CD8-positive, alpha-beta memory T cell (primary cell): ENCODE measurements around the gene NFE2L2. TPM values are rescaled to one million over a fixed set of nuclear protein-coding genes. Genes with fewer than 3 reads are reported as not detected.

ENCODE experiments used
- CTCF ChIA-PET: fragments of 350-600 bp; sonication (Branson Sonifier 250); formaldehyde crosslinking; loops from one replicate; lab custom pipeline; 2021; ENCODE audit warnings: antibody characterized with exemption; lab: Charles Lee
- POLR2A ChIA-PET: fragments of 350-600 bp; sonication (Branson Sonifier 250); formaldehyde crosslinking; loops from one replicate; lab custom pipeline; 2021; ENCODE audit warnings: antibody characterized with exemption; lab: Charles Lee
- DNase-seq, 5 donors: peaks; one replicate each; pipeline versions ENCODE4 v3.0.0 to v3.0.0-alpha.2; 2020 to 2022; ENCODE audit warnings: mixed read lengths in 1 of 5
- H3K27ac ChIP-seq: one replicate; pipeline ENCODE4 v1.7.0; 2013; ENCODE audit warnings: low read depth, mild to moderate bottlenecking, low read length, moderate library complexity
- H3K27me3 ChIP-seq: 2 replicates; pipeline ENCODE4 v1.7.0; 2013; ENCODE audit warnings: low read length, mild to moderate bottlenecking; ENCODE audit not compliant: insufficient read depth, poor library complexity, severe bottlenecking
- H3K36me3 ChIP-seq: 2 replicates; pipeline ENCODE4 v1.7.0; 2013; ENCODE audit warnings: mild to moderate bottlenecking, low read length, moderate library complexity; ENCODE audit not compliant: insufficient read depth
- H3K4me1 ChIP-seq: 2 replicates; pipeline ENCODE4 v1.7.0; 2013; ENCODE audit warnings: mild to moderate bottlenecking, low read length, moderate library complexity; ENCODE audit not compliant: insufficient read depth
- H3K4me3 ChIP-seq: 2 replicates; pipeline ENCODE4 v1.7.0; 2013; ENCODE audit warnings: mild to moderate bottlenecking, low read length
- H3K9me3 ChIP-seq: 2 replicates; pipeline ENCODE4 v1.7.0; 2013; ENCODE audit warnings: mild to moderate bottlenecking, low read length
- H3K27ac Mint-ChIP-seq, 8 donors: one replicate each; pipeline ENCODE4 v1.8.0; 2020 to 2021; ENCODE audit warnings: mixed read lengths in 8 of 8, mild to moderate bottlenecking in 6 of 8, inconsistent platforms in 3 of 8, moderate library complexity in 3 of 8
- H3K27me3 Mint-ChIP-seq, 2 donors: one replicate each; pipeline ENCODE4 v1.8.0; 2020 to 2021; ENCODE audit warnings: mixed read lengths in 2 of 2, mild to moderate bottlenecking in 1 of 2, moderate library complexity in 1 of 2
- H3K36me3 Mint-ChIP-seq, 3 donors: one replicate each; pipeline ENCODE4 v1.8.0; 2020 to 2021; ENCODE audit warnings: mixed read lengths in 3 of 3, inconsistent platforms in 1 of 3, mild to moderate bottlenecking in 1 of 3
- H3K4me1 Mint-ChIP-seq, 3 donors: one replicate each; pipeline ENCODE4 v1.8.0; 2020 to 2021; ENCODE audit warnings: mixed read lengths in 3 of 3, inconsistent platforms in 1 of 3, mild to moderate bottlenecking in 1 of 3
- H3K4me3 Mint-ChIP-seq, 7 donors: one replicate each; pipeline ENCODE4 v1.8.0; 2020 to 2021; ENCODE audit warnings: mixed read lengths in 7 of 7, mild to moderate bottlenecking in 6 of 7, moderate library complexity in 4 of 7, inconsistent platforms in 2 of 7
- H3K9me3 Mint-ChIP-seq, 5 donors: one replicate each; pipeline ENCODE4 v1.8.0; 2020 to 2022; ENCODE audit warnings: mixed read lengths in 5 of 5, mild to moderate bottlenecking in 3 of 5, moderate library complexity in 2 of 5, inconsistent platforms in 1 of 5
- polyA plus RNA-seq: library from polyadenylated mRNA; unstranded; fragments of 300-500 nt; fragmentation: Illumina TruSeq; gene quantifications from one replicate; pipeline ENCODE4 v1.2.3, GENCODE V29; 2021
- total RNA-seq, 2 experiments: library from RNA; stranded (reverse); gene quantifications; one replicate each; pipeline ENCODE4 v1.2.3, GENCODE V29; 2021

The NFE2L2 gene
- total and polyA plus RNA-seq, 3 experiments from 2014 or later: 47.7 to 63.0 (median 58.0) TPM

DNA sequence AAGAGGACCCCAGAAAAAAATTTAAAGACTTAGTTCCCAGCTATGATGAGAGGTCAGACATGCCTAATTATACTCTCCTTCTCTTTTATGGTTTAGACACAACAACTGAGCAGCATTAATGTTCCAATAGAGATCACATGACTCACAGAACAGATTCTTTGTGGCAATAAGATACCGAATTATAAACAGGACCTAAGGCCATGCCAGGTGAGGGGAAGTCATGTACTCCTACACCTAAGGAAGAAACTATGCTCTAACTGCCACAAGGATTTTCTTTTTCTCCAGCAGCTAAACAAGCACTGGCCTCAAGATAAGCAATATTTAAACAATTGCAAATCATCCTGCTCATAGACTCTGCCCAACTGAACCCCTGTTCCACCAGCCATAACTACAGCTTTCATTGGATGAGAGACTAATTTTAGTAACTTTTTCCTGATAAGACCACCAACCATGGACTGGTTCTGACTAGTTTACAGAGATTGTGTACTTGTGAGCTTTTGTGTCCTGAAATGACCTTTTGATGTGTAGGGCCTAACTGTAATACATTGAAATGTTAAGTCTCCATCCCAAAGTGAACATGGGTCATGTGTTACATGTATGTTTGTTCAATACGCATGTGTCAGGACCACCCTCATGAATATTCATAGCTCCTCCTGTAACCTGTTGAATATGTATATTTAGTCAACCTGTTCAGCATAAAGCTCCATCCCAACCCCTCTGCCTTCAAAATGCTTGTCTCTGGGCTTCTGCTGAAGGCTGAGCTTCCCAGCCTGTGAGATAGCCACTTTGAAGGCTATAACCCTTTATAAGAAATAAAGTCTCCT is 21.6 kb upstream of the NFE2L2 start:
- ChIA-PET POLR2A (no interaction called here), CTCF (interaction anchor here (0.8 to 2.5 kb wide), 3 partner anchors 21 to 137 kb away, joined by 3 to 10 read pairs (median 5); partner anchors contain the start of gene NFE2L2)
- H3K36me3 ChIP-seq: no peaks in the 10 kb centered on the region
- no peaks in the 10 kb centered on the region for H3K9me3 Mint-ChIP-seq
- H3K36me3 Mint-ChIP-seq: no peaks in the 10 kb centered on the region
- H3K27me3 Mint-ChIP-seq: no peaks in the 10 kb centered on the region
- DNase-seq: no peak
- no peaks in the 10 kb centered on the region for H3K9me3 ChIP-seq
- peaks cover 11 to 18% (median 16%) of the 10 kb centered on the region in 3 donors for H3K4me1 Mint-ChIP-seq
- no peak overlapping the region for H3K4me3 Mint-ChIP-seq
- peak overlapping the region in 1 of 8 donors; percentile 33 for H3K27ac Mint-ChIP-seq
- H3K4me1 ChIP-seq: peaks cover 15% of the 10 kb centered on the region
- H3K27ac ChIP-seq: peak overlapping the region; percentile 12
- no peaks in the 10 kb centered on the region for H3K27me3 ChIP-seq
- no peak overlapping the region for H3K4me3 ChIP-seq

DNA sequence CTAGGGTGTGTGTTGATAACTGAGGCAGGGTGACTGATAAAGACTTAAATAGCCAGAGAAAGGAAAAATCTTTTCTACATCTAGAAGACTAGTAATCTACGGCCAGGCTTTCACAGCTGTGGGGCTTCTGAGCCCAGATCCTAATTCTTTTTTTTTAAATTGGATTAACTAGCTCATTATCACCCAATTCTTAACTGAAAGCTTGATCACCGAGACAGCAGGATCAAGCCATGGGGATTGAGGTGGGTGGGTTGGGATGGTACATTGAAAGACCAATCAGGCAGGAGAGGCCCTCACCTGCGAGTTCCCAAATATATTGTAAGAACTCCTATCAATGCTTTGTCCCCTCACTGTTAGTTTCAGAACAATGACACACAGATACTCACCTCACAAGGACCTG is 20.0 kb upstream of the NFE2L2 start:
- DNase-seq: no peak
- ChIA-PET POLR2A (interaction anchor here (0.6 kb wide), 1 partner anchor 21 kb away, joined by 3 read pairs; no protein-coding TSS in a partner anchor), CTCF (interaction anchor here (2.5 kb wide), 1 partner anchor 21 kb away, joined by 10 read pairs; no protein-coding TSS in a partner anchor)
- Histone ChIP-seq H3K9me3 (no peaks in the 10 kb centered on the region), H3K27me3 (no peaks in the 10 kb centered on the region), H3K4me3 (no peak overlapping the region), H3K27ac (no peak overlapping the region), H3K4me1 (peaks cover under 1% of the 10 kb centered on the region), H3K36me3 (no peaks in the 10 kb centered on the region)
- Mint-ChIP-seq H3K4me1 (peaks cover 3 to 4% (median 4%) of the 10 kb centered on the region in 3 donors), H3K36me3 (no peaks in the 10 kb centered on the region), H3K4me3 (no peak overlapping the region), H3K27ac (no peak overlapping the region), H3K9me3 (no peaks in the 10 kb centered on the region), H3K27me3 (no peaks in the 10 kb centered on the region)

- Mint-ChIP-seq H3K27ac (no peak overlapping the region), H3K36me3 (no peaks in the 10 kb centered on the region), H3K9me3 (no peaks in the 10 kb centered on the region), H3K27me3 (no peaks in the 10 kb centered on the region), H3K4me3 (no peak overlapping the region), H3K4me1 (peaks cover 0 to 4% (median 2%) of the 10 kb centered on the region in 3 donors)
- H3K27ac ChIP-seq: no peak overlapping the region
- no peaks in the 10 kb centered on the region for H3K4me1 ChIP-seq
- DNase-seq: no peak
- H3K4me3 ChIP-seq: no peak overlapping the region
- POLR2A ChIA-PET: interaction anchor here (0.6 kb wide), 1 partner anchor 20 kb away, joined by 3 read pairs; no protein-coding TSS in a partner anchor
- no peaks in the 10 kb centered on the region for H3K36me3 ChIP-seq
- CTCF ChIA-PET: interaction anchor here (0.8 to 6.4 kb wide), 2 partner anchors 18 to 119 kb away, joined by 3 to 51 read pairs; partner anchors contain the start of gene NFE2L2
- H3K9me3 ChIP-seq: no peaks in the 10 kb centered on the region
- no peaks in the 10 kb centered on the region for H3K27me3 ChIP-seq
Observed at GRCh38 chr2:177283906-177284305, 19.4 kb upstream of the NFE2L2 start.

- Histone ChIP-seq H3K27me3 (no peaks in the 10 kb centered on the region), H3K4me1 (no peaks in the 10 kb centered on the region), H3K36me3 (no peaks in the 10 kb centered on the region), H3K27ac (no peak overlapping the region), H3K4me3 (no peak overlapping the region), H3K9me3 (no peaks in the 10 kb centered on the region)
- H3K9me3 Mint-ChIP-seq: no peaks in the 10 kb centered on the region
- H3K4me1 Mint-ChIP-seq: peaks cover 0 to 4% (median 0%) of the 10 kb centered on the region in 3 donors
- no peaks in the 10 kb centered on the region for H3K36me3 Mint-ChIP-seq
- no peak overlapping the region for H3K27ac Mint-ChIP-seq
- CTCF ChIA-PET: interaction anchor here (0.8 to 6.4 kb wide), 4 partner anchors 13 to 119 kb away, joined by 3 to 51 read pairs (median 6); partner anchors contain the start of gene NFE2L2
- POLR2A ChIA-PET: interaction anchor here (1.1 kb wide), 1 partner anchor 18 kb away, joined by 5 read pairs; the partner anchor contains the start of gene NFE2L2
- no peak for DNase-seq
- no peaks in the 10 kb centered on the region for H3K27me3 Mint-ChIP-seq
- H3K4me3 Mint-ChIP-seq: no peak overlapping the region
Observed at GRCh38 chr2:177282787-177283572, 18.5 kb upstream of the NFE2L2 start.

DNA sequence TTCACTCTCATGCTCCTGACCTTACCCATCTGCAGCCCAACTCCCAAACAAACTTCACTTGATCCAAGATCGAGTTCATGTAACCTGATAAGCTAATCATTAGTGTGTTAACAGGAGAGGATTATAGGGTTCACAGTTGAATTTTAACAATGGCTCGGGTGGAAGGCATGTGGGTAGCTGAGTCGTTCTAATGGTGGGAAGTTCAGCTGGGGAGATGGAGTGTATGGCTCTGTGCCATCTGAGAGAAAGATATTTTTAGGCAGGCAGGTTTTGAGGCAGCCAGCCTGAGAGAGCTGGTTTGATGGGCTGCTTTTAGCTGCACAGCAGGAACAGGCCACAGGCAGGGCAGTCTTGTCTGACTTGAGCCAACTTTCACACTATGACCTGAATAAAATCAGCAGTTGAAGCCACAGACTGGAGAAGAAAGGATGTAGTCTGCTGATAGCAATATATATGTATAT is 17.7 kb upstream of the NFE2L2 start:
- Mint-ChIP-seq H3K36me3 (no peaks in the 10 kb centered on the region), H3K9me3 (no peaks in the 10 kb centered on the region), H3K27me3 (no peaks in the 10 kb centered on the region), H3K27ac (no peak overlapping the region), H3K4me3 (no peak overlapping the region), H3K4me1 (peaks cover 0 to 4% (median 0%) of the 10 kb centered on the region in 3 donors)
- no peaks in the 10 kb centered on the region for H3K4me1 ChIP-seq
- H3K36me3 ChIP-seq: no peaks in the 10 kb centered on the region
- H3K27me3 ChIP-seq: no peaks in the 10 kb centered on the region
- no peaks in the 10 kb centered on the region for H3K9me3 ChIP-seq
- DNase-seq: no peak
- no peak overlapping the region for H3K4me3 ChIP-seq
- CTCF ChIA-PET: interaction anchor here (1.1 to 6.4 kb wide), 5 partner anchors 11 to 133 kb away, joined by 3 to 51 read pairs (median 4); partner anchors contain the start of gene NFE2L2
- POLR2A ChIA-PET: interaction anchor here (1.1 kb wide), 1 partner anchor 17 kb away, joined by 5 read pairs; the partner anchor contains the start of gene NFE2L2
- H3K27ac ChIP-seq: no peak overlapping the region

DNA sequence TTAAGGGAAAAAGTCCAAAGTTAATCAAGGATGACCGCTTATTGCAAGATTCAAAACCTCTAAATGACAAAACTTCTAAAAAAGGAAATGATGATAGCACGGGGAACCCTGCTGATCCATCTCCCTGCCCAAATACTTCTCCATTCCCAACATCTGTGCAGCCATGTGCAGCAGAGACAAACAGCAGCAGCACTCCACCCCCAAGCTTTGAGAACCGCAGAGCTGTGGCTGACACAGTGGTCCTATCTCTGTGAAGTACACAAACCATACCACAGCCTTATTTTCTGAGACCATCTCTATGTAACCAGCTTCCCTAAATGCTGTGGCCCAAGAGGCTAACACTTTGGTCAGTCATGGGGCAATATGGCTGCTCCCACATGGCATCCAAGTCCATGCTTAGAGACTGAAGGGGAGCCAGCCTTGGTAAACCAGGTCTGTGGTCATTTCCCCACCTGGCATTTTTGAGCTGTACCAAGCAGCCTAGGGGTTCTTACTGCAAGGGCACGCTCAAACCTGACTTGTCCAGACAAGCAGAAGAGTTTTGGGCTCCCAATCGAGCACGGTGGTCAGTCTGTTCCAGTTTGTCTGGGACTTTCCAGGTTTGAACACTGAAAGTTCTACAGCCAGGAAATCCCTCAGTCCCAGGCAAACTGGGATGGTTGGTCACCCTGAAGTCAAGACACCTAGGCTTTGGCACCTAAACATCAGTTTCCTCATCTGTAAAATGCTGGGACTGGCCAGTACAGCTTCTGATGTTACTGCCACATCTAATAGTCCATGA is 17.1 kb upstream of the NFE2L2 start:
- no peaks in the 10 kb centered on the region for H3K9me3 Mint-ChIP-seq
- Histone ChIP-seq H3K27me3 (no peaks in the 10 kb centered on the region), H3K4me3 (no peak overlapping the region), H3K9me3 (no peaks in the 10 kb centered on the region), H3K27ac (no peak overlapping the region), H3K4me1 (no peaks in the 10 kb centered on the region), H3K36me3 (no peaks in the 10 kb centered on the region)
- ChIA-PET POLR2A (interaction anchor here (0.5 to 1.1 kb wide), 2 partner anchors 17 to 22 kb away, joined by 3 to 5 read pairs; partner anchors contain the start of gene NFE2L2), CTCF (interaction anchor here (1.1 to 6.4 kb wide), 5 partner anchors 11 to 132 kb away, joined by 3 to 51 read pairs (median 4); partner anchors contain the start of gene NFE2L2)
- no peak for DNase-seq
- H3K36me3 Mint-ChIP-seq: no peaks in the 10 kb centered on the region
- H3K27me3 Mint-ChIP-seq: no peaks in the 10 kb centered on the region
- H3K4me1 Mint-ChIP-seq: peaks cover 0 to 4% (median 0%) of the 10 kb centered on the region in 3 donors
- H3K4me3 Mint-ChIP-seq: no peak overlapping the region
- peak overlapping the region in 1 of 8 donors; percentile 69 for H3K27ac Mint-ChIP-seq

- no peaks in the 10 kb centered on the region for H3K9me3 ChIP-seq
- H3K4me3 ChIP-seq: no peak overlapping the region
- no peaks in the 10 kb centered on the region for H3K27me3 Mint-ChIP-seq
- H3K9me3 Mint-ChIP-seq: no peaks in the 10 kb centered on the region
- H3K4me3 Mint-ChIP-seq: no peak overlapping the region
- CTCF ChIA-PET: interaction anchor here (1.0 to 6.4 kb wide), 5 partner anchors 14 to 24 kb away, joined by 3 to 51 read pairs (median 4); partner anchors contain the start of gene NFE2L2
- no peaks in the 10 kb centered on the region for H3K36me3 ChIP-seq
- peaks cover 0 to 4% (median 0%) of the 10 kb centered on the region in 3 donors for H3K4me1 Mint-ChIP-seq
- DNase-seq: no peak
- POLR2A ChIA-PET: interaction anchor here (1.2 kb wide), 1 partner anchor 14 kb away, joined by 3 read pairs; no protein-coding TSS in a partner anchor
- H3K27ac Mint-ChIP-seq: peak overlapping the region in 1 of 8 donors; percentile 43
- H3K36me3 Mint-ChIP-seq: no peaks in the 10 kb centered on the region
- H3K27ac ChIP-seq: no peak overlapping the region
- H3K4me1 ChIP-seq: no peaks in the 10 kb centered on the region
- H3K27me3 ChIP-seq: no peaks in the 10 kb centered on the region
Observed at GRCh38 chr2:177279847-177280246, 15.3 kb upstream of the NFE2L2 start.
